Naive B cell (primary cell): ENCODE results near the gene RPL27A. TPM values are rescaled to one million over a fixed set of nuclear protein-coding genes. Genes with fewer than 3 reads are reported as not detected.

Experiments
- ATAC-seq, 2 donors: fragments of 150-1000 bp; cut with Tn5 transposase; 2 replicates each; pipeline ENCODE4 v1.10.0; 2021; ENCODE audit warnings: low read depth in 2 of 2, mild to moderate bottlenecking in 2 of 2, moderate library complexity in 2 of 2
- DNase-seq: peaks from one replicate; pipeline ENCODE4 v3.0.0; 2022
- H3K27ac Mint-ChIP-seq, 6 donors: one replicate each; pipeline ENCODE4 v1.8.0; 2020 to 2022; ENCODE audit warnings: mild to moderate bottlenecking in 6 of 6, mixed read lengths in 6 of 6, moderate library complexity in 5 of 6, inconsistent platforms in 2 of 6
- H3K27me3 Mint-ChIP-seq, 3 donors: one replicate each; pipeline ENCODE4 v1.8.0; 2021 to 2022; ENCODE audit warnings: mixed read lengths in 3 of 3, mild to moderate bottlenecking in 1 of 3
- H3K36me3 Mint-ChIP-seq, 2 donors: one replicate each; pipeline ENCODE4 v1.8.0; 2020 to 2022; ENCODE audit warnings: mixed read lengths in 2 of 2, inconsistent platforms in 1 of 2, mild to moderate bottlenecking in 1 of 2
- H3K4me1 Mint-ChIP-seq, 3 donors: one replicate each; pipeline ENCODE4 v1.8.0; 2020 to 2022; ENCODE audit warnings: mixed read lengths in 3 of 3, inconsistent platforms in 1 of 3, mild to moderate bottlenecking in 1 of 3, moderate library complexity in 1 of 3
- H3K4me3 Mint-ChIP-seq, 8 donors: one replicate each; pipeline ENCODE4 v1.8.0; 2020 to 2022; ENCODE audit warnings: mild to moderate bottlenecking in 8 of 8, mixed read lengths in 8 of 8, moderate library complexity in 8 of 8, inconsistent platforms in 2 of 8
- H3K9me3 Mint-ChIP-seq, 7 donors: one replicate each; pipeline ENCODE4 v1.8.0; 2020 to 2022; ENCODE audit warnings: mixed read lengths in 7 of 7, mild to moderate bottlenecking in 5 of 7, inconsistent platforms in 2 of 7, moderate library complexity in 1 of 7
- polyA plus RNA-seq, 6 donors: library from polyadenylated mRNA; unstranded; fragments of 300-500 nt; fragmentation: Illumina TruSeq; gene quantifications; one replicate each; pipeline ENCODE4 v1.2.3, GENCODE V29; 2021; ENCODE audit warnings: low read depth in 6 of 6

The RPL27A gene
- polyA plus RNA-seq, 6 donors from 2014 or later, result 2,246 to 4,262 (median 3,486) TPM

DNA sequence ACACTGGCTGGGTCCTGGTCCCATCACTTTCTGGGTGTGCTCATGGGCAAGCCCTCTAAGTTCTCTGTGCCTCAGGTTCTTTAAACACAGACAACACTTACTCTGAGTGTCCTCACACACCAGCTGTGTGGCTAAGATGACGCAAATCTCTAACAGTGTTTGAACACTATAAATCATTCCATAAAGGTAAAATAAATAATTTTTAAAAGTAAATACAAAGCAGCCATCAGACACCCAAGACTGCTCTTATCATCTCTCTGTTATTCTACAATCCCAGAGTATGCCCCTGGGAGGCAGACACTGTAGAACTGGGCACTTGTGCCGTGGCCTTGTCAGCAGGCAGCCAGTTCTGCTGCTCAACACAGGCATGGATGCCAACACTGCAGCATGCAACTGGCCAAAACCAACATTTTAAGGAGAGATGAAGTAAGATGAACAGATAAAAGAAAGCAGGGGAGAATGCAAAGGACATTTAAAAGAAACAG lies 56.8 kb downstream of the RPL27A start:
- Mint-ChIP-seq H3K27me3 (peaks cover 0 to 7% (median 0%) of the 10 kb centered on the region in 3 donors), H3K4me1 (peaks cover 0 to under 1% (median 0%) of the 10 kb centered on the region in 3 donors), H3K27ac (no peak overlapping the region), H3K36me3 (no peaks in the 10 kb centered on the region), H3K9me3 (no peaks in the 10 kb centered on the region), H3K4me3 (no peak overlapping the region)
- no peak for ATAC-seq
- DNase-seq, result no peak

Other genes starting within 250 kb of the RPL27A start
- 10 to 100 TPM in 1 of 6 donors, 1 to 10 TPM in 5; 2.5 to 11.0 (median 4.9) TPM for gene STK33, start 88.6 kb upstream of the RPL27A start, polyA plus RNA-seq
- gene TRIM66, start 127 bp upstream of the RPL27A start, polyA plus RNA-seq, result 1 to 10 TPM in 2 of 6 donors, under 1 TPM in 3, not detected in 1; 0.31 to 1.7 (median 0.95) TPM
- 10 to 100 TPM in 3 of 6 donors, 1 to 10 TPM in 3; 8.2 to 22.4 (median 10.1) TPM for gene AKIP1, start 228.4 kb downstream of the RPL27A start, polyA plus RNA-seq